H1 (cell line): ENCODE results near the gene CHPT1. TPM values are rescaled to one million over a fixed set of nuclear protein-coding genes. Genes with fewer than 3 reads are reported as not detected.

ENCODE experiments used
- CTCF ChIA-PET: fragments of 300-600 bp; sonication (Branson Sonifier 250); formaldehyde crosslinking; loops from one replicate; lab custom pipeline; 2021; ENCODE audit not compliant: partially characterized antibody; lab: Charles Lee
- POLR2A ChIA-PET: fragments of 300-600 bp; sonication (Branson Sonifier 250); formaldehyde crosslinking; loops from one replicate; lab custom pipeline; 2021; ENCODE audit warnings: inconsistent platforms; ENCODE audit not compliant: partially characterized antibody; lab: Charles Lee
- DNase-seq, 2 experiments: peaks; one replicate each; pipeline versions ENCODE4 v3.0.0 to v3.0.0-alpha.2; 2010 to 2022; ENCODE audit warnings: low spot score in 2 of 2, low read depth in 1 of 2, mixed read lengths in 1 of 2
- FAIRE-seq: peaks from 2 replicates; lab custom pipeline; 2011; peaks lifted over from hg19 to GRCh38; lab: Jason Lieb, UNC
- H2AFZ ChIP-seq: 2 replicates; pipeline ENCODE4 v1.8.1; 2012; ENCODE audit warnings: low read length, inconsistent platforms
- H2AK5ac ChIP-seq: 2 replicates; pipeline ENCODE4 v1.6.1; 2013; ENCODE audit warnings: low read depth, low read length
- H2BK120ac ChIP-seq: replicated peaks from 2 replicates; pipeline ENCODE3; 2013; ENCODE audit warnings: low read depth, low read length, inconsistent platforms
- H2BK12ac ChIP-seq: 2 replicates; pipeline ENCODE4 v1.6.1; 2013; ENCODE audit warnings: low read depth, low read length
- H2BK15ac ChIP-seq: 2 replicates; pipeline ENCODE4 v1.6.1; 2013; ENCODE audit warnings: low read length
- H2BK20ac ChIP-seq: 2 replicates; pipeline ENCODE4 v1.6.1; 2013; ENCODE audit warnings: low read length
- H2BK5ac ChIP-seq: 2 replicates; pipeline ENCODE4 v1.6.1; 2013; ENCODE audit warnings: low read depth, low read length
- H3K14ac ChIP-seq: 2 replicates; pipeline ENCODE4 v1.6.1; 2013; ENCODE audit warnings: inconsistent platforms; ENCODE audit not compliant: insufficient read length
- H3K18ac ChIP-seq: 2 replicates; pipeline ENCODE4 v1.6.1; 2013; ENCODE audit warnings: low read length; ENCODE audit errors: extremely low read depth
- H3K23ac ChIP-seq: 2 replicates; pipeline ENCODE4 v1.6.1; 2013; ENCODE audit warnings: inconsistent platforms; ENCODE audit not compliant: insufficient read length
- H3K23me2 ChIP-seq: 2 replicates; pipeline ENCODE4 v1.6.1; 2013; ENCODE audit warnings: low read depth, low read length
- H3K27ac ChIP-seq: 2 replicates; pipeline ENCODE4 v1.6.1; 2011; ENCODE audit warnings: low read depth, low read length, inconsistent platforms
- H3K27me3 ChIP-seq, 4 experiments: replicated peaks in 1 of 4; 1 replicate in 1 of 4; 2 replicates in 3 of 4; pipeline versions ENCODE4 v1.6.1 to v1.8.1; 2011 to 2013; ENCODE audit warnings: low read length in 3 of 4, mild to moderate bottlenecking in 3 of 4, inconsistent platforms in 2 of 4, mixed read lengths in 2 of 4, moderate library complexity in 1 of 4; ENCODE audit not compliant: control insufficient read depth in 3 of 4, insufficient read depth in 3 of 4; ENCODE audit errors: extremely low read depth in 1 of 4
- H3K36me3 ChIP-seq, 4 experiments: 2 replicates each; pipeline versions ENCODE4 v1.6.1 to v1.8.1; 2011 to 2013; ENCODE audit warnings: mild to moderate bottlenecking in 4 of 4, low read length in 3 of 4, moderate library complexity in 2 of 4, control low read depth in 1 of 4, inconsistent platforms in 1 of 4; ENCODE audit not compliant: insufficient read depth in 4 of 4, control insufficient read depth in 2 of 4
- H3K4ac ChIP-seq: replicated peaks from 2 replicates; pipeline ENCODE3; 2013; ENCODE audit warnings: low read length, low read depth, mixed read lengths, inconsistent platforms; ENCODE audit not compliant: insufficient read length
- H3K4me1 ChIP-seq, 4 experiments: replicated peaks in 1 of 4; 1 replicate in 1 of 4; 2 replicates in 3 of 4; pipeline versions ENCODE4 v1.6.1 to v1.8.1; 2011 to 2013; ENCODE audit warnings: low read length in 3 of 4, inconsistent platforms in 2 of 4, mixed read lengths in 1 of 4; ENCODE audit not compliant: insufficient read depth in 4 of 4, control insufficient read depth in 3 of 4
- H3K4me2 ChIP-seq, 2 experiments: 2 replicates each; pipeline versions ENCODE4 v1.6.1 to v1.8.1; 2011 to 2013; ENCODE audit warnings: low read depth in 2 of 2, low read length in 2 of 2, control low read depth in 1 of 2, inconsistent platforms in 1 of 2, mild to moderate bottlenecking in 1 of 2; ENCODE audit not compliant: insufficient read depth in 1 of 2
- H3K4me3 ChIP-seq, 4 experiments: fragments of 200-600, 300-600 bp in 1 of 4; sonication (generic), shearing (Covaris generic), sonication (Bioruptor Twin) in 1 of 4; 2 replicates each; pipeline versions ENCODE4 v1.5.1 to v1.8.1; 2011 to 2016; ENCODE audit warnings: low read length in 4 of 4, low read depth in 3 of 4, control low read depth in 2 of 4, inconsistent platforms in 2 of 4, mild to moderate bottlenecking in 2 of 4, mixed read lengths in 1 of 4, moderate library complexity in 1 of 4; ENCODE audit not compliant: insufficient read depth in 2 of 4; ENCODE audit errors: extremely low read depth in 1 of 4
- H3K56ac ChIP-seq: replicated peaks from 2 replicates; pipeline ENCODE3; 2013; ENCODE audit warnings: low read depth, mild to moderate bottlenecking, mixed read lengths, low read length, inconsistent platforms; ENCODE audit not compliant: insufficient read length
- H3K79me1 ChIP-seq: 2 replicates; pipeline ENCODE4 v1.6.1; 2013; ENCODE audit warnings: low read depth, low read length, control low read depth
- H3K79me2 ChIP-seq, 2 experiments: 2 replicates each; pipeline versions ENCODE4 v1.6.1 to v1.8.1; 2012 to 2013; ENCODE audit warnings: low read length in 2 of 2, mild to moderate bottlenecking in 2 of 2, inconsistent platforms in 1 of 2; ENCODE audit not compliant: insufficient read depth in 2 of 2, control insufficient read depth in 1 of 2
- H3K9ac ChIP-seq, 4 experiments: replicated peaks in 1 of 4; 1 replicate in 1 of 4; 2 replicates in 3 of 4; pipeline versions ENCODE4 v1.6.1 to v1.8.1; 2011 to 2013; ENCODE audit warnings: low read depth in 3 of 4, low read length in 3 of 4, control low read depth in 2 of 4, mild to moderate bottlenecking in 2 of 4, moderate library complexity in 2 of 4, inconsistent platforms in 1 of 4; ENCODE audit errors: extremely low read depth in 1 of 4
- H3K9me3 ChIP-seq, 2 experiments: 2 replicates each; pipeline versions ENCODE4 v1.6.1 to v1.8.1; 2012 to 2013; ENCODE audit warnings: mild to moderate bottlenecking in 2 of 2, moderate library complexity in 2 of 2, control low read depth in 1 of 2, inconsistent platforms in 1 of 2, low read depth in 1 of 2, low read length in 1 of 2, mixed read lengths in 1 of 2; ENCODE audit not compliant: insufficient read depth in 2 of 2
- H4K20me1 ChIP-seq, 2 experiments: replicated peaks in 1 of 2; 2 replicates each; pipeline versions ENCODE3 to v1.8.1; 2011 to 2013; ENCODE audit warnings: inconsistent platforms in 2 of 2, low read length in 2 of 2, mild to moderate bottlenecking in 1 of 2; ENCODE audit not compliant: insufficient read depth in 2 of 2, control insufficient read depth in 1 of 2
- H4K5ac ChIP-seq: 2 replicates; pipeline ENCODE4 v1.6.1; 2013; ENCODE audit warnings: low read length, low read depth, mixed read lengths, inconsistent platforms; ENCODE audit not compliant: insufficient read length
- H4K8ac ChIP-seq: 2 replicates; pipeline ENCODE4 v1.8.0; 2013; ENCODE audit warnings: mild to moderate bottlenecking, moderate library complexity, low read length, inconsistent platforms; ENCODE audit not compliant: insufficient read depth; ENCODE audit errors: extremely low read depth
- H4K91ac ChIP-seq: replicated peaks from 2 replicates; pipeline ENCODE3; 2013; ENCODE audit warnings: low read length, mixed read lengths, inconsistent platforms; ENCODE audit not compliant: insufficient read length
- RFX5 ChIP-seq: IDR thresholded peaks from 2 replicates; pipeline ENCODE4 v1.6.1; 2011; ENCODE audit warnings: low read depth, low read length, improper control_type of control experiment, borderline replicate concordance
- RXRA ChIP-seq: IDR thresholded peaks from 2 replicates; pipeline ENCODE4 v1.6.1; 2011; ENCODE audit warnings: low read depth, mild to moderate bottlenecking, low read length, moderate library complexity; ENCODE audit not compliant: insufficient read depth
- SP2 ChIP-seq: IDR thresholded peaks from 2 replicates; pipeline ENCODE4 v1.6.1; 2012; ENCODE audit warnings: mild to moderate bottlenecking, low read length, inconsistent platforms
- TAF1 ChIP-seq: IDR thresholded peaks from 2 replicates; pipeline ENCODE4 v1.6.1; 2011; ENCODE audit warnings: mild to moderate bottlenecking, low read depth, low read length
- WGBS, 2 experiments: shearing (Covaris generic) in 1 of 2; methylation state at CpG; one replicate each; pipeline versions ENCODE4 v1.1.6 to v1.1.7; 2013 to 2015; ENCODE audit warnings: low lambda C conversion rate in 2 of 2, mixed read lengths in 2 of 2, inconsistent platforms in 1 of 2, low coverage in 1 of 2, missing lambda C conversion rate in 1 of 2; ENCODE audit not compliant: insufficient replicate concordance in 2 of 2, insufficient coverage in 1 of 2, insufficient read length in 1 of 2; ENCODE audit errors: extremely low coverage in 1 of 2, missing lambda C conversion rate in 1 of 2; 5-methylcytosine and 5-hydroxymethylcytosine counted together
- polyA plus RNA-seq, 7 experiments: library from polyadenylated mRNA; depleted of rRNA in 3 of 7; stranded (reverse) in 5 of 7; unstranded in 2 of 7; fragments of >200 nt in 5 of 7; fragments of 200-250 nt in 2 of 7; gene quantifications; 1 replicate in 5 of 7; 2 replicates in 1 of 7; 4 replicates in 1 of 7; pipeline versions ENCODE4 v1.2.1 to v1.2.3, GENCODE V29; 2011 to 2013; ENCODE audit warnings: missing spikeins in 2 of 7, mixed read lengths in 2 of 7
- total RNA-seq: library from RNA; stranded (reverse); fragmentation: NEBNext Ultra II Directional; extraction: Animal tissue kit (Norgen Biotek cat#: 25700); gene quantifications from 2 replicates; pipeline ENCODE4 v1.2.1, GENCODE V29; 2021

The CHPT1 gene
- total and polyA plus RNA-seq, 2 of the 8 experiments (the other 6 are each of a cell fraction or from before 2014, with no cell fraction given), result 13.3 to 22.5 TPM

DNA sequence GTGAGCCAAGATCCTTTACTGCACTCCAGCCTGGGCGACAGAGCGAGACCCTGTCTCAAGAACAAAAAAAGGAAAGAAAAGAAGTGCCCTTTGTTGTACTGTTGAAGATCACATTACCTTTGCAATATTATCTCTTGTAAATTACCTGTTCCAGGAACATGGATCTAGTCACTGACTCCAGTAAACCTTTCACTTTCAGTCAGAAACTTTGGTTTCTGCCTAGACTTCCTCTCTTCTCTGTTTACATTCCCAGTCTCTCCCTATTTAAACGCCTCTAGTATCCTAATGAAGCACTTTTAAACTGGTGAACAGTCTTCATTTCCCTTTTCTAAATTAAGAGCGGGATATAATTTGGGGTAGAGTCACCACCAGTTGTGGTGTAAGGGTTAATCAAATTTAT, 12.8 kb downstream of the CHPT1 start:
- no peak overlapping the region for H2BK5ac ChIP-seq
- no peak overlapping the region for H4K91ac ChIP-seq
- H3K56ac ChIP-seq, result no peak overlapping the region
- no peak overlapping the region for H3K4me2 ChIP-seq
- H4K20me1 ChIP-seq, result no peaks in the 10 kb centered on the region
- H3K79me2 ChIP-seq, result peaks cover 0 to 12% of the 10 kb centered on the region in 2 experiments; a peak in 2 of 4 replicates
- no peaks in the 10 kb centered on the region; a peak in 1 of 8 replicates for H3K36me3 ChIP-seq
- H3K23me2 ChIP-seq, result no peaks in the 10 kb centered on the region
- CTCF ChIA-PET, result no interaction called here
- H3K27ac ChIP-seq, result no peak overlapping the region; the same call in 1 of the 2 replicates
- no peaks in the 10 kb centered on the region for H3K27me3 ChIP-seq
- FAIRE-seq (no peak), DNase-seq (no peak)
- 92% methylated on average over 4 of the region's 4 CpGs; no CpG with 5 or more reads in 1 of the 2 experiments for WGBS, 2 experiments
- no peaks in the 10 kb centered on the region for H3K9me3 ChIP-seq
- H2AFZ ChIP-seq, result no peak overlapping the region
- H2BK120ac ChIP-seq, result no peak overlapping the region
- H3K4me3 ChIP-seq, result no peak overlapping the region
- no peak overlapping the region for H4K5ac ChIP-seq
- peaks cover 0 to 4% (median 0%) of the 10 kb centered on the region in 4 experiments; a peak in 1 of 7 replicates for H3K4me1 ChIP-seq
- no peak overlapping the region for H2AK5ac ChIP-seq
- no peaks in the 10 kb centered on the region; the same call in 1 of the 2 replicates for H3K79me1 ChIP-seq
- no peak overlapping the region for H3K23ac ChIP-seq
- no peak overlapping the region for H3K14ac ChIP-seq
- H3K9ac ChIP-seq, result no peak overlapping the region
- H3K4ac ChIP-seq, result no peak overlapping the region
- H2BK12ac ChIP-seq, result no peak overlapping the region
- no peak overlapping the region for H3K18ac ChIP-seq
- H4K8ac ChIP-seq, result no peak overlapping the region
- no peak overlapping the region for H2BK20ac ChIP-seq
- POLR2A ChIA-PET, result no interaction called here
- no peak overlapping the region for H2BK15ac ChIP-seq
- TF ChIP-seq RFX5, result no peak
- TF ChIP-seq TAF1, result no peak
- TF ChIP-seq RXRA, result no peak
- TF ChIP-seq SP2, result no peak
